Heart left ventricle (tissue), 16 donors: ENCODE data around the gene GRK5. TPM values are rescaled to one million over a fixed set of nuclear protein-coding genes. Genes with fewer than 3 reads are reported as not detected.

Experiments
- ATAC-seq, 4 donors: fragments of 200-7000 bp; cut with Tn5 transposase; one replicate each; pipeline ENCODE4 v1.9.1; 2020 to 2022; ENCODE audit warnings: moderate library complexity in 4 of 4, mild to moderate bottlenecking in 3 of 4, moderate number of reproducible peaks in 1 of 4
- DNase-seq, 5 donors: peaks; one replicate each; pipeline ENCODE4 v3.0.0-alpha.2; 2020
- H3K27ac ChIP-seq, 12 donors: fragments of 200-600 bp; sonication (generic) in 4 of 12; one replicate each; pipeline versions ENCODE4 v1.5.0 to v1.8.0; 2016 to 2022; ENCODE audit warnings: mild to moderate bottlenecking in 2 of 12
- H3K27me3 ChIP-seq, 9 donors: fragments of 200-600 bp; sonication (generic) in 2 of 9; one replicate each; pipeline versions ENCODE4 v1.5.1 to v1.8.0; 2016 to 2022; ENCODE audit warnings: mild to moderate bottlenecking in 3 of 9
- H3K36me3 ChIP-seq, 9 donors: fragments of 200-600 bp; sonication (generic) in 2 of 9; one replicate each; pipeline versions ENCODE4 v1.5.0 to v1.8.0; 2018 to 2022; ENCODE audit warnings: mild to moderate bottlenecking in 2 of 9
- H3K4me1 ChIP-seq, 12 donors: fragments of 200-600 bp; sonication (generic) in 4 of 12; one replicate each; pipeline versions ENCODE4 v1.5.0 to v1.8.0; 2016 to 2022; ENCODE audit warnings: mild to moderate bottlenecking in 3 of 12
- H3K4me3 ChIP-seq, 12 donors: fragments of 200-600 bp; sonication (generic) in 4 of 12; one replicate each; pipeline versions ENCODE4 v1.5.0 to v1.8.0; 2017 to 2022; ENCODE audit warnings: mild to moderate bottlenecking in 9 of 12, moderate library complexity in 4 of 12
- H3K9me3 ChIP-seq, 12 donors: fragments of 200-600 bp; sonication (generic) in 4 of 12; one replicate each; pipeline versions ENCODE4 v1.5.0 to v1.8.0; 2016 to 2022; ENCODE audit warnings: mild to moderate bottlenecking in 1 of 12
- POLR2A ChIP-seq, 2 donors: fragments of 450-650 bp; IDR thresholded peaks; one replicate each; pipeline ENCODE4 v1.6.1; 2017; ENCODE audit warnings: antibody characterized with exemption in 2 of 2, mild to moderate bottlenecking in 2 of 2, moderate library complexity in 2 of 2
- WGBS, 4 donors: extraction: QIAGEN DNeasy Blood & Tissue Kit in 2 of 4; methylation state at CpG; one replicate each; pipeline versions ENCODE4 v1.1.5 to v1.1.7; 2013 to 2018; 5-methylcytosine and 5-hydroxymethylcytosine counted together
- intact Hi-C, 10 donors: fragments of 100-400 bp; cut with DNase I; formaldehyde crosslinking; loops; one replicate each; pipeline versions ENCODE4 v1.11.1 to v1.14.2; 2022
- polyA plus RNA-seq, 2 donors: library from polyadenylated mRNA; stranded (reverse); fragments of 200-250 nt; gene quantifications; one replicate each; pipeline ENCODE4 v1.2.3, GENCODE V29; 2013
- total RNA-seq, 9 donors: library from RNA; depleted of rRNA in 2 of 9; stranded (reverse); fragments of >200 nt in 2 of 9; fragmentation: NEBNext Ultra II Directional in 3 of 9; extraction: Animal tissue kit (Norgen Biotek cat#: 25700) in 3 of 9; gene quantifications; one replicate each; pipeline versions ENCODE4 v1.1.0 to v1.2.4, GENCODE V29; 2016 to 2023
- TF ChIP-seq, protein P1 (sequence below), 12 donors: fragments of 200-600 bp; sonication (generic) in 4 of 12; IDR thresholded peaks; one replicate each; pipeline versions ENCODE4 v1.5.0 to v1.8.0; 2018 to 2022; ENCODE audit warnings: antibody characterized with exemption in 12 of 12, mild to moderate bottlenecking in 5 of 12
- donor health status: ischemic (EF 13 %, LVEDD 7.1; RV severe dilation, severe dysfunction).
- donor health status: healthy with polysubstance abuse.
- donor health status: DM: no; HTN: yes; CAD: no.
- donor health status: DM: no; HTN: no; CAD: no.
- donor health status: ischemic (EF 25% LVEDD 6.9; RV normal size, moderate dysfunction).
- donor health status: ischemic (EF 25% LVEDD 5.7; RV mildly dilated, moderate dysfunction).
- donor health status: healthy.
- donor health status: DM: yes; HTN: yes; CAD: no.
- donor health status: ischemic (EF 35%, LVEDD 5.7; RV mildly dilated, moderate dysfunction).
- donor health status: nonischemic (EF 11% LVEDD 7.7; RV severe dilation, severe dysfunction).
- donor health status: DM: yes; HTN: yes; CAD: no.
- donor health status: PGD.
- donor health status: ischemic (EF 29% LVEDD 5.4; RV normal size, mild dysfunction).
- donor health status: nonischemic (EF 23%, LVEDD 6.1; RV moderate dilation, normal function).

The GRK5 gene
- total and polyA plus RNA-seq, 11 donors, result 13.1 to 58.0 (median 30.2) TPM

DNA sequence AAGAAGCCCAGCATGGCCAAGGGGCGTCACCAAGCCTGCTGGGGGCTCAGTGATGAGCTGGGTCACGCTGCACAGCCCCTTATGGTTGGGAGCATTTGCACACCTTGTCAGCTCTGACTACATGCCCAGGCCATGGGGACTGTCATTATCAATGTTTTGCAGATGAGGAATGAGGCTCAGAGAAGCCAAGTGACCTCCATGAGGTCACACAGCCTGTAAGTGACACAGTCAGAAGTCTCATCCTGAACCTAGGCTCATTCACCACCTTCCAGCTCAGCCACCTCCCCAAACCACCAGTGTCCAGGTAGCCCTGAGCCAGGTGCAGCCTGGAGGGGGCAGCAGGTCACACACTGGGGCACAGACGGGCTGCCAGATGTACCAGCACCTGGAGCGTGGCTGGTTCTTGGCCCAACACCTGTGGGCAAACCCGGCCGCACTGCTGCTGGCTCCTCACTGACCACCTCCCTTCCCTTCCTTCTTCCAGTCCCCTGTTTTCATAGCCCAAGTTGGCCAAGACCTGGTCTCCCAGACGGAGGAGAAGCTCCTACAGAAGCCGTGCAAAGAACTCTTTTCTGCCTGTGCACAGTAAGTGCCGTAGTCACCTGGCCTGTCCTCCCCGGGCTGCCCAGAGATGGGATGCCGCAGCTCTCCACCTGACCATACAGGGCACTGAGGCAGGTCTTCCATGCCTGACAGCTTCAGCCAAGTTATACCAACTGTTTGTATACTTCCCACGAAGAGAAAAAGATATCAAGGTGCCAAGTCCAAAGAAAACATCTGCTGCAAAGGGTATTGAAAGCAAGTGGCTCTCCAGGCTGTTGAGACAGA, 215.5 kb downstream of the GRK5 start:
- H3K4me3 ChIP-seq, result no peak overlapping the region
- WGBS, 4 donors, result 88 to 90% (median 90%) methylated on average over 9 to 12 of the region's 12 CpGs
- H3K4me1 ChIP-seq, result peaks cover 0 to 38% (median 17%) of the 10 kb centered on the region in 12 donors
- peak overlapping the region in 7 of 12 donors; percentile 33 to 70 (median 59) for H3K27ac ChIP-seq
- H3K27me3 ChIP-seq, result no peaks in the 10 kb centered on the region
- intact Hi-C loops, result no loop called here
- no peak for TF ChIP-seq POLR2A (IDR thresholded peaks at IDR 0.05)
- TF ChIP-seq, protein P1, sequence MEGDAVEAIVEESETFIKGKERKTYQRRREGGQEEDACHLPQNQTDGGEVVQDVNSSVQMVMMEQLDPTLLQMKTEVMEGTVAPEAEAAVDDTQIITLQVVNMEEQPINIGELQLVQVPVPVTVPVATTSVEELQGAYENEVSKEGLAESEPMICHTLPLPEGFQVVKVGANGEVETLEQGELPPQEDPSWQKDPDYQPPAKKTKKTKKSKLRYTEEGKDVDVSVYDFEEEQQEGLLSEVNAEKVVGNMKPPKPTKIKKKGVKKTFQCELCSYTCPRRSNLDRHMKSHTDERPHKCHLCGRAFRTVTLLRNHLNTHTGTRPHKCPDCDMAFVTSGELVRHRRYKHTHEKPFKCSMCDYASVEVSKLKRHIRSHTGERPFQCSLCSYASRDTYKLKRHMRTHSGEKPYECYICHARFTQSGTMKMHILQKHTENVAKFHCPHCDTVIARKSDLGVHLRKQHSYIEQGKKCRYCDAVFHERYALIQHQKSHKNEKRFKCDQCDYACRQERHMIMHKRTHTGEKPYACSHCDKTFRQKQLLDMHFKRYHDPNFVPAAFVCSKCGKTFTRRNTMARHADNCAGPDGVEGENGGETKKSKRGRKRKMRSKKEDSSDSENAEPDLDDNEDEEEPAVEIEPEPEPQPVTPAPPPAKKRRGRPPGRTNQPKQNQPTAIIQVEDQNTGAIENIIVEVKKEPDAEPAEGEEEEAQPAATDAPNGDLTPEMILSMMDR (IDR thresholded peaks at IDR 0.05), result no peak
- no peaks in the 10 kb centered on the region for H3K9me3 ChIP-seq
- DNase-seq (peak in 2 of 5 donors; percentile 24 to 49), ATAC-seq (no peak)
- peaks cover 0 to 48% (median 25%) of the 10 kb centered on the region in 9 donors for H3K36me3 ChIP-seq

- DNase-seq (peak in 2 of 5 donors; percentile 20), ATAC-seq (no peak)
- 81 to 92% (median 83%) methylated on average over 6 to 7 of the region's 7 CpGs for WGBS, 4 donors
- Histone ChIP-seq H3K36me3 (peaks cover 0 to 56% (median 33%) of the 10 kb centered on the region in 9 donors), H3K4me1 (peaks cover 0 to 32% (median 17%) of the 10 kb centered on the region in 12 donors), H3K9me3 (no peaks in the 10 kb centered on the region), H3K4me3 (no peak overlapping the region), H3K27ac (no peak overlapping the region), H3K27me3 (no peaks in the 10 kb centered on the region)
- TF ChIP-seq, protein P1 (IDR thresholded peaks at IDR 0.05), result no peak
- TF ChIP-seq POLR2A (IDR thresholded peaks at IDR 0.05), result no peak
- intact Hi-C loops, result no loop called here
Measured at GRCh38 chr10:119423510-119424257, 216.3 kb downstream of the GRK5 start.

DNA sequence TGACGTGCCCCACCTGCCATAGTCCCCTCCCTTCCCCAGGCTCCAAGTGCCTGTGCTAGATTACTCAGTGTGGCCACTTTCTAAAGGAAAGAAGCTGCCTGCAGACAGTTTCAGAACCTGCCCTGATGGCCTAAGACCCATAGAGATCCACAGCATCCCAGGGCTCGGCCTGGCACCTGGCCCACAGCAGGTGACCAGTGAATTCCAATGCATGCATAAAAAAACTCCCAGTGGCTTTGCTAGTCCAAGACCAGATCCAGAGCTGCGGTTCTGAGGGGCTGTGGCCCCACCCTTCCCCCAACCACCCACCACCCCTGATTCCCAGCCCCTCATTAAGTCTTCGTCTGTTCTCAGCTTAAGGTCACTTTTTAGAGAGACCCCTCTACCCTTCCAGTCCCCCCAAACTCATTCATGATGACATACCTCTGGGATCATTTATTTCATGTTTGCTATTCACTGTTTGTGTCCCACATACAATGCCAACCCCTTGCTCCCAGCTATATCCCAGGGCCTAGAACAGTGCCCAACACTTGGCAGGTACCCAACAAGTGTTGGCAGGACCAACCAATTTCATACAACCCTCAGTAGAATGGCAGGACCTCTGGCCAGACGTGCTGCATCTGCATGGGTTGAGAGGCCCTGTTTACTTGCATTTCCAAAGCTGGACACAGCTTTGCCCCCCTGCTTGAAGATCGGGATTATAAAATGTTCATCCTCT, 217.0 kb downstream of the GRK5 start:
- H3K27me3 ChIP-seq, result no peaks in the 10 kb centered on the region
- ATAC-seq (peak in 2 of 4 donors; percentile 11 to 17), DNase-seq (peak in 2 of 5 donors; percentile 24 to 38)
- no peak overlapping the region for H3K4me3 ChIP-seq
- H3K36me3 ChIP-seq, result peaks cover 0 to 64% (median 40%) of the 10 kb centered on the region in 9 donors
- H3K27ac ChIP-seq, result no peak overlapping the region
- no peaks in the 10 kb centered on the region for H3K9me3 ChIP-seq
- H3K4me1 ChIP-seq, result peaks cover 0 to 28% (median 17%) of the 10 kb centered on the region in 12 donors
- intact Hi-C loops, result no loop called here
- WGBS, 4 donors, result 74 to 77% (median 76%) methylated on average over 5 to 6 of the region's 6 CpGs
- TF ChIP-seq, protein P1 (IDR thresholded peaks at IDR 0.05), result no peak
- no peak for TF ChIP-seq POLR2A (IDR thresholded peaks at IDR 0.05)
